Activated CD8-positive, alpha-beta memory T cell treated with anti-CD3 and anti-CD28 coated beads, Interleukin-2, amount 50 U/mL, for 48 hours (primary cell): Measurements from ENCODE around the gene WIPI1.
A peak's percentile ranks its signal among the peaks of the same experiment; 100 is the strongest.
"Not testable (repeated sequence)": the region's sequence is repeated elsewhere in the genome, so short reads cannot be mapped to it uniquely, and the experiment has no call there.

ENCODE experiments used
- DNase-seq: peaks from one replicate; pipeline ENCODE4 v3.0.0-alpha.2; 2020

The WIPI1 gene

GRCh38 chr17:68437979-68438822 lies 19.1 kb downstream of the WIPI1 start:
- DNase-seq: peak; percentile 70

GRCh38 chr17:68435876-68436842 lies 21.1 kb downstream of the WIPI1 start:
- DNase-seq: peak; percentile 85

- DNase-seq: no peak
Measured at GRCh38 chr17:68435361-68435760, 21.9 kb downstream of the WIPI1 start.

- DNase-seq: no peak
Measured at GRCh38 chr17:68433911-68434508, 23.3 kb downstream of the WIPI1 start.

- DNase-seq: no peak
Measured at GRCh38 chr17:68433211-68433610, 24.1 kb downstream of the WIPI1 start.

GRCh38 chr17:68432086-68432864 lies 25.0 kb downstream of the WIPI1 start:
- no peak for DNase-seq

- no peak for DNase-seq
Measured at GRCh38 chr17:68431661-68432071, 25.6 kb downstream of the WIPI1 start.

- DNase-seq: no peak
Measured at GRCh38 chr17:68431045-68431608, 26.2 kb downstream of the WIPI1 start.

- DNase-seq: no peak
Measured at GRCh38 chr17:68429881-68430280, 27.4 kb downstream of the WIPI1 start.

- DNase-seq: no peak
Measured at GRCh38 chr17:68428498-68429172, 28.7 kb downstream of the WIPI1 start.

GRCh38 chr17:68427575-68427974 lies 29.7 kb downstream of the WIPI1 start:
- DNase-seq: no peak

- no peak for DNase-seq
Measured at GRCh38 chr17:68425979-68426378, 31.3 kb downstream of the WIPI1 start.

GRCh38 chr17:68424861-68425260 lies 32.4 kb downstream of the WIPI1 start:
- DNase-seq: no peak

GRCh38 chr17:68424203-68424602 lies 33.1 kb downstream of the WIPI1 start:
- DNase-seq: no peak

GRCh38 chr17:68423251-68423650 lies 34.0 kb downstream of the WIPI1 start:
- DNase-seq: no peak

GRCh38 chr17:68422821-68423220 lies 34.5 kb downstream of the WIPI1 start:
- no peak for DNase-seq

GRCh38 chr17:68421486-68421885 lies 35.8 kb downstream of the WIPI1 start:
- DNase-seq: no peak

- no peak for DNase-seq
Measured at GRCh38 chr17:68420065-68420464, 37.2 kb downstream of the WIPI1 start.

GRCh38 chr17:68418876-68419275 lies 38.4 kb downstream of the WIPI1 start:
- DNase-seq: no peak

- no peak for DNase-seq
Measured at GRCh38 chr17:68417317-68417716, 40.0 kb downstream of the WIPI1 start.

GRCh38 chr17:68414901-68415300 lies 42.4 kb downstream of the WIPI1 start:
- DNase-seq: not testable (repeated sequence)
